Gastrocnemius medialis (tissue), 4 donors: ENCODE measurements around the gene APOC3. TPM values are rescaled to one million over a fixed set of nuclear protein-coding genes. Genes with fewer than 3 reads are reported as not detected.

ENCODE experiments used
- ATAC-seq, 2 donors: fragments of 150-250 bp; one replicate each; pipeline ENCODE4 v1.9.1; 2016
- DNase-seq, 2 donors: peaks; one replicate each; pipeline ENCODE4 v3.0.0-alpha.2; 2019
- H3K27ac ChIP-seq, 4 donors: fragments of 200-600 bp; sonication (generic); 1 replicate in 1 of 4; 2 replicates in 3 of 4; pipeline ENCODE4 v1.5.1; 2016 to 2018; ENCODE audit warnings: mild to moderate bottlenecking in 2 of 4, moderate library complexity in 1 of 4
- H3K27me3 ChIP-seq, 3 donors: fragments of 200-600 bp; sonication (generic) in 2 of 3; 1 replicate in 1 of 3; 2 replicates in 2 of 3; pipeline versions ENCODE4 v1.5.1 to v1.6.0; 2016 to 2019; ENCODE audit warnings: mild to moderate bottlenecking in 1 of 3, moderate library complexity in 1 of 3
- H3K36me3 ChIP-seq, 2 donors: fragments of 200-600 bp; sonication (generic) in 1 of 2; one replicate each; pipeline ENCODE4 v1.5.1; 2017 to 2018
- H3K4me1 ChIP-seq, 2 donors: fragments of 200-600 bp; sonication (generic) in 1 of 2; one replicate each; pipeline ENCODE4 v1.5.1; 2016 to 2017; ENCODE audit warnings: mild to moderate bottlenecking in 2 of 2
- H3K4me3 ChIP-seq, 4 donors: fragments of 200-600 bp; sonication (generic) in 3 of 4; 1 replicate in 1 of 4; 2 replicates in 3 of 4; pipeline ENCODE4 v1.5.1; 2016 to 2019; ENCODE audit warnings: mild to moderate bottlenecking in 2 of 4
- H3K9me3 ChIP-seq, 3 donors: fragments of 200-600 bp; sonication (generic) in 2 of 3; 1 replicate in 1 of 3; 2 replicates in 2 of 3; pipeline ENCODE4 v1.5.1; 2016 to 2019
- CTCF ChIP-seq, 5 experiments: fragments of 450-650 bp in 3 of 5; fragments of 200-600 bp in 2 of 5; sonication (generic) in 2 of 5; IDR thresholded peaks in 4 of 5; conservative IDR thresholded peaks in 1 of 5; 1 replicate in 4 of 5; 2 replicates in 1 of 5; pipeline ENCODE4 v1.5.1; 2016 to 2019; ENCODE audit warnings: antibody characterized with exemption in 5 of 5, mild to moderate bottlenecking in 3 of 5, moderate library complexity in 3 of 5
- POLR2A ChIP-seq, 2 donors: fragments of 450-650 bp; IDR thresholded peaks; one replicate each; pipeline ENCODE4 v1.6.1; 2017; ENCODE audit warnings: antibody characterized with exemption in 2 of 2, mild to moderate bottlenecking in 2 of 2, moderate library complexity in 2 of 2
- in situ Hi-C, 4 donors: fragments of 200-750 bp; cut with MboI; loops; one replicate each; pipeline versions ENCODE4 v1.15.0 to v1.8.0; 2017; ENCODE audit warnings: low sequenced_read_pairs in 4 of 4
- intact Hi-C: fragments of 100-400 bp; cut with DNase I; formaldehyde crosslinking; loops from one replicate; pipeline ENCODE4 v1.15.1; 2023; ENCODE audit warnings: low total_unique reads
- total RNA-seq, 4 donors: library from RNA; depleted of rRNA; stranded (reverse); fragments of >200 nt; gene quantifications; one replicate each; pipeline versions ENCODE4 v1.1.0 to v1.2.3, GENCODE V29; 2016

The APOC3 gene
- total RNA-seq, 4 donors from 2014 or later: 19.3 to 45.7 TPM; not detected in 2

GRCh38 chr11:116869610-116870009 lies 39.9 kb downstream of the APOC3 start:
- ATAC-seq (no peak), DNase-seq (no peak)
- no peaks in the 10 kb centered on the region for H3K27me3 ChIP-seq
- in situ Hi-C loops (loop anchor here in 1 of 4 donors (10.0 kb wide), 1 partner anchor 365 kb away; the partner anchor contains the start of genes PCSK7 and RNF214), intact Hi-C loops (loop anchor here (1.0 kb wide), 1 partner anchor 37 kb away; no protein-coding TSS in a partner anchor)
- no peak overlapping the region for H3K4me3 ChIP-seq
- H3K36me3 ChIP-seq: peaks cover 0 to 50% of the 10 kb centered on the region in 2 donors
- H3K27ac ChIP-seq: no peak overlapping the region
- no peak for TF ChIP-seq POLR2A (IDR thresholded peaks at IDR 0.05)
- no peak for TF ChIP-seq CTCF (IDR thresholded peaks at IDR 0.05 in 4 of 5, conservative IDR thresholded peaks at IDR 0.05 in 1 of 5)
- peaks cover 30 to 46% of the 10 kb centered on the region in 2 donors for H3K4me1 ChIP-seq
- H3K9me3 ChIP-seq: no peaks in the 10 kb centered on the region

GRCh38 chr11:116870054-116870453 lies 40.3 kb downstream of the APOC3 start:
- intact Hi-C loops (loop anchor here (1.0 kb wide), 1 partner anchor 38 kb away; no protein-coding TSS in a partner anchor), in situ Hi-C loops (loop anchor here in 1 of 4 donors (10.0 kb wide), 1 partner anchor 365 kb away; the partner anchor contains the start of genes PCSK7 and RNF214)

GRCh38 chr11:116871248-116871647 lies 41.5 kb downstream of the APOC3 start:
- intact Hi-C loops: no loop called here
- no peak for ATAC-seq
- H3K4me3 ChIP-seq: no peak overlapping the region
- no peaks in the 10 kb centered on the region for H3K9me3 ChIP-seq
- in situ Hi-C loops: loop anchor here in 1 of 4 donors (10.0 kb wide), 1 partner anchor 364 kb away; the partner anchor contains the start of genes PCSK7 and RNF214
- H3K27me3 ChIP-seq: no peaks in the 10 kb centered on the region
- no peak overlapping the region for H3K27ac ChIP-seq
- DNase-seq: no peak
- H3K36me3 ChIP-seq: peaks cover 0 to 55% of the 10 kb centered on the region in 2 donors
- TF ChIP-seq CTCF (IDR thresholded peaks at IDR 0.05 in 4 of 5, conservative IDR thresholded peaks at IDR 0.05 in 1 of 5) (no peak), POLR2A (IDR thresholded peaks at IDR 0.05) (no peak)
- H3K4me1 ChIP-seq: peaks cover 22 to 40% of the 10 kb centered on the region in 2 donors

More at GRCh38 chr11:116870054-116870453, 40.3 kb downstream of the APOC3 start:
- peaks cover 0 to 55% of the 10 kb centered on the region in 2 donors for H3K36me3 ChIP-seq
- DNase-seq (no peak), ATAC-seq (no peak)
- TF ChIP-seq CTCF (IDR thresholded peaks at IDR 0.05 in 4 of 5, conservative IDR thresholded peaks at IDR 0.05 in 1 of 5): no peak
- no peak for TF ChIP-seq POLR2A (IDR thresholded peaks at IDR 0.05)
- H3K4me1 ChIP-seq: peaks cover 25 to 43% of the 10 kb centered on the region in 2 donors
- H3K27ac ChIP-seq: no peak overlapping the region
- H3K27me3 ChIP-seq: no peaks in the 10 kb centered on the region
- no peaks in the 10 kb centered on the region for H3K9me3 ChIP-seq
- H3K4me3 ChIP-seq: no peak overlapping the region

GRCh38 chr11:116873381-116873780 lies 43.7 kb downstream of the APOC3 start:
- no peaks in the 10 kb centered on the region for H3K27me3 ChIP-seq
- TF ChIP-seq CTCF (IDR thresholded peaks at IDR 0.05 in 4 of 5, conservative IDR thresholded peaks at IDR 0.05 in 1 of 5): no peak
- no peak for TF ChIP-seq POLR2A (IDR thresholded peaks at IDR 0.05)
- ATAC-seq (no peak), DNase-seq (no peak)
- in situ Hi-C loops (loop anchor here in 1 of 4 donors (10.0 kb wide), 1 partner anchor 361 kb away; the partner anchor contains the start of genes PCSK7 and RNF214), intact Hi-C loops (no loop called here)
- H3K9me3 ChIP-seq: no peaks in the 10 kb centered on the region
- H3K4me1 ChIP-seq: peaks cover 6 to 31% of the 10 kb centered on the region in 2 donors
- no peak overlapping the region for H3K27ac ChIP-seq
- H3K36me3 ChIP-seq: peaks cover 0 to 38% of the 10 kb centered on the region in 2 donors
- H3K4me3 ChIP-seq: no peak overlapping the region
